Parathyroid adenoma (tissue), 2 donors: ENCODE data around the gene C2orf92.

Experiments used
- H2AFZ ChIP-seq: fragments of 300-600 bp; sonication (generic); one replicate; pipeline ENCODE4 v1.7.0; 2017; ENCODE audit warnings: antibody characterized with exemption, mild to moderate bottlenecking
- H3K27ac ChIP-seq: fragments of 300-600 bp; sonication (generic); one replicate; pipeline ENCODE4 v1.7.0; 2017
- H3K27me3 ChIP-seq: fragments of 300-600 bp; sonication (generic); one replicate; pipeline ENCODE4 v1.7.0; 2017; ENCODE audit warnings: low read length; ENCODE audit not compliant: control insufficient read depth, insufficient read depth
- H3K36me3 ChIP-seq: fragments of 300-600 bp; sonication (generic); one replicate; pipeline ENCODE4 v1.7.0; 2017; ENCODE audit warnings: low read length; ENCODE audit not compliant: control insufficient read depth, insufficient read depth
- H3K4me1 ChIP-seq: fragments of 300-600 bp; sonication (generic); one replicate; pipeline ENCODE4 v1.7.0; 2017; ENCODE audit warnings: control low read depth
- H3K4me2 ChIP-seq: fragments of 300-600 bp; sonication (generic); one replicate; pipeline ENCODE4 v1.7.0; 2017; ENCODE audit warnings: low read length
- H3K4me3 ChIP-seq: fragments of 300-600 bp; sonication (generic); one replicate; pipeline ENCODE4 v1.7.0; 2017; ENCODE audit warnings: low read depth, low read length
- H3K79me2 ChIP-seq: fragments of 300-600 bp; sonication (generic); one replicate; pipeline ENCODE4 v1.7.0; 2017; ENCODE audit warnings: control low read depth
- H3K9ac ChIP-seq: fragments of 300-600 bp; sonication (generic); one replicate; pipeline ENCODE4 v1.7.0; 2017; ENCODE audit warnings: mild to moderate bottlenecking
- H3K9me3 ChIP-seq: fragments of 300-600 bp; sonication (generic); one replicate; pipeline ENCODE4 v1.7.0; 2017; ENCODE audit warnings: low read length; ENCODE audit not compliant: control insufficient read depth
- CTCF ChIP-seq: fragments of 300-600 bp; sonication (generic); IDR thresholded peaks from one replicate; pipeline ENCODE4 v1.7.0; 2017; ENCODE audit warnings: antibody characterized with exemption, mild to moderate bottlenecking
- donor health status: primary hyperparathyroidism.

The C2orf92 gene

GRCh38 chr2:97706112-97706511 is 36.6 kb downstream of the C2orf92 start:
- Histone ChIP-seq H3K36me3 (no peaks in the 10 kb centered on the region), H2AFZ (no peak overlapping the region), H3K27ac (no peak overlapping the region), H3K27me3 (no peaks in the 10 kb centered on the region), H3K4me3 (no peak overlapping the region), H3K9ac (no peak overlapping the region), H3K4me1 (peaks cover 7% of the 10 kb centered on the region), H3K4me2 (no peak overlapping the region), H3K9me3 (no peaks in the 10 kb centered on the region), H3K79me2 (no peaks in the 10 kb centered on the region)
- TF ChIP-seq CTCF = no peak

- Histone ChIP-seq H3K27me3 (no peaks in the 10 kb centered on the region), H3K4me1 (peaks cover 9% of the 10 kb centered on the region), H3K9me3 (no peaks in the 10 kb centered on the region), H3K4me2 (no peak overlapping the region), H3K4me3 (no peak overlapping the region), H3K79me2 (no peaks in the 10 kb centered on the region), H3K36me3 (no peaks in the 10 kb centered on the region), H3K27ac (no peak overlapping the region), H2AFZ (no peak overlapping the region), H3K9ac (no peak overlapping the region)
- no peak for TF ChIP-seq CTCF
These were observed 37.3 kb downstream of the C2orf92 start for GRCh38 chr2:97706708-97707345.

GRCh38 chr2:97707362-97708047 is 38.0 kb downstream of the C2orf92 start:
- no peaks in the 10 kb centered on the region for H3K27me3 ChIP-seq
- no peak overlapping the region for H3K9ac ChIP-seq
- H3K4me2 ChIP-seq = no peak overlapping the region
- H3K36me3 ChIP-seq = no peaks in the 10 kb centered on the region
- H2AFZ ChIP-seq = no peak overlapping the region
- no peak overlapping the region for H3K4me3 ChIP-seq
- no peaks in the 10 kb centered on the region for H3K79me2 ChIP-seq
- H3K4me1 ChIP-seq = peaks cover 9% of the 10 kb centered on the region
- TF ChIP-seq CTCF = no peak
- no peaks in the 10 kb centered on the region for H3K9me3 ChIP-seq
- no peak overlapping the region for H3K27ac ChIP-seq

- no peak overlapping the region for H3K9ac ChIP-seq
- no peak for TF ChIP-seq CTCF
- H3K36me3 ChIP-seq = no peaks in the 10 kb centered on the region
- no peak overlapping the region for H3K4me2 ChIP-seq
- H3K4me1 ChIP-seq = peaks cover 9% of the 10 kb centered on the region
- H3K9me3 ChIP-seq = no peaks in the 10 kb centered on the region
- no peak overlapping the region for H3K27ac ChIP-seq
- H3K4me3 ChIP-seq = no peak overlapping the region
- H3K79me2 ChIP-seq = no peaks in the 10 kb centered on the region
- H2AFZ ChIP-seq = no peak overlapping the region
- no peaks in the 10 kb centered on the region for H3K27me3 ChIP-seq
These were observed 38.5 kb downstream of the C2orf92 start for GRCh38 chr2:97708048-97708380.

- Histone ChIP-seq H3K79me2 (no peaks in the 10 kb centered on the region), H3K4me3 (no peak overlapping the region), H3K4me2 (no peak overlapping the region), H3K27me3 (no peaks in the 10 kb centered on the region), H3K9me3 (no peaks in the 10 kb centered on the region), H2AFZ (no peak overlapping the region), H3K27ac (no peak overlapping the region), H3K4me1 (peaks cover 9% of the 10 kb centered on the region), H3K36me3 (no peaks in the 10 kb centered on the region), H3K9ac (no peak overlapping the region)
- TF ChIP-seq CTCF = no peak
These were observed 39.1 kb downstream of the C2orf92 start for GRCh38 chr2:97708608-97709007.
